Renal cortical epithelial cell (primary cell): ENCODE data around the gene AMOTL1. TPM values are rescaled to one million over a fixed set of nuclear protein-coding genes. Genes with fewer than 3 reads are reported as not detected.
A peak's percentile ranks its signal among the peaks of the same experiment; 100 is the strongest.

Experiments used
- DNase-seq: peaks from one replicate; pipeline ENCODE4 v3.0.0-alpha.2; 2011; ENCODE audit warnings: low read depth
- total RNA-seq: library from RNA; depleted of rRNA; stranded (reverse); fragments of >200 nt; gene quantifications from 2 replicates; pipeline ENCODE4 v1.2.3, GENCODE V29; 2014

Gene AMOTL1
- total RNA-seq, 1 donor from 2014 or later = 51.2 TPM

DNA sequence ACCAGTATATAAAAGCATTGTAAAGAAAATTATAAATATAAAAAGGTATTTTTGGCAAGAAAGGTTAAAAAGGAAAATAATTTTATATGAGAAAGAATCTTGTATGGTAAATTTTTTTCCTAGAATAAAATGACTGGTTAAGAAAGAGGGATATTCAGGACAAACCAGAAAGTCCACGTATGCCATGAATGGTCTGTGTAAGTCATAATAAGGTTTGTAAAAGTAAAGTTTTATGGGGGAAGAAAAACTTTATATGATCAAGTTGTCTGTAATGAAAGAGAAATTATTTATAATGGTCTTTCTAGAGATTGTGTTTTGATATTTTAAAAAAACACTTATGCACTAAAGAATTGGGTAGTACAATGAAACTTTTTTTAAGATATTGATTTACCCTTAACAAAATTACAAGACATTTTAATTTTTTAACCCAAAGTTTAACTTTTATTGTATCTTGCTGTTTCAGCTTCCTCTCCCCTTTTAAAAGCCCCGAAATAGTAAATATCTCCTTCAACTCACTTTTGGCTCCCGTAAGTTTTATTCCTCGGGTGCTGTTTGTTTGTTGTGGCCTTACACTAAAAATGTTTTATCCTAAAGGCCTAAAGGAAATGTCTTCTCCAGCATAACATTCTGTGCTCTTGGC lies 47.7 kb downstream of the AMOTL1 start:
- DNase-seq = no peak

DNA sequence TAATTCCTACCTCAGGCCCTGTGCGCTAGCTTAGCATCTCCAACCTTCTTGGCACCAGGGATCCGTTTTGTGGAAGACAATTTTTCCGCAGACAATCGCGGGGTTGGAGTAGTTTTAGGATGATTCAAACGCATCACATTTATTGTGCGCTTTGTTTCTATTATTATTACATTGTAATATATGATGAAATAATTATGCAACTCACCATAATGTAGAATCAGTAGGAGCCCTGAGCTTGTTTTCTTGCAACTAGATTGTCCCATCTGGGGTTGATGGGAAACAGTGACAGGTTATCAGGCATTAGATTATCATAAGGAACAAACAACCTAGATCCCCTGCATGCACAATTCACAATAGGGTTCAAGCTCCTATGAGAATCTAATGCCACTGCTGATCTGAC lies 52.3 kb downstream of the AMOTL1 start:
- no peak for DNase-seq

DNA sequence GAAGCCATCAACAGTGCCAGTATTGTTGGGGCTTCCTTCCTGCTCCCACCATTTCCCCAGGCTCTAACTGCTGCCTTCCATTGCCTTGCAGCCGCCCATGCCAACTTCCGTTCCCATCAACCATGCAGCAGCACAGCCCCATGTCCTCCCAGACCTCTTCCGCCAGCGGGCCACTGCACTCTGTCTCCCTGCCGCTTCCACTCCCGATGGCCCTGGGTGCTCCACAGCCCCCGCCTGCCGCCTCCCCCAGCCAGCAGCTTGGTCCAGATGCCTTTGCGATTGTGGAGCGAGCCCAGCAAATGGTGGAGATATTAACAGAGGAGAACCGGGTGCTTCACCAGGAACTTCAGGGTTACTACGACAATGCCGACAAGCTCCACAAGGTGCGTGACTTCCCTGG lies 53.3 kb downstream of the AMOTL1 start:
- no peak for DNase-seq

DNA sequence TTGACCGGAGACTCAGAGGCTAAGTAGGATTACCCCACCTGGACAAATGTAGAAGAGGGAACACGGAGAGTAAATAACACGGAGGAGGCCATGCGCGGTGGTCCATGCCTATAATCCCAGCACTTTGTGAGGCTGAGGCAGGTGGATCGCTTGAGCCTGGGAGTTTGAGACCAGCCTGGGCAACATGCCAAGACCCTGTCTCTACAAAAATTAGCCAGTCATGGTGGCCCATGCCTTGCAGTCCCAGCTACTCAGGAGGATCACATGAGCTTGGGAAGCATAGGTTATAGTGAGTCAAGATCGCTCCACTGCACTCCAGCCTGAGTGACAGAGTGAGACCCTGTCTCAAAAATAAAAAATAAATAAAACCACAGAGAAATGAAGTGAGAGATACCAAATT lies 53.9 kb downstream of the AMOTL1 start:
- no peak for DNase-seq

DNA sequence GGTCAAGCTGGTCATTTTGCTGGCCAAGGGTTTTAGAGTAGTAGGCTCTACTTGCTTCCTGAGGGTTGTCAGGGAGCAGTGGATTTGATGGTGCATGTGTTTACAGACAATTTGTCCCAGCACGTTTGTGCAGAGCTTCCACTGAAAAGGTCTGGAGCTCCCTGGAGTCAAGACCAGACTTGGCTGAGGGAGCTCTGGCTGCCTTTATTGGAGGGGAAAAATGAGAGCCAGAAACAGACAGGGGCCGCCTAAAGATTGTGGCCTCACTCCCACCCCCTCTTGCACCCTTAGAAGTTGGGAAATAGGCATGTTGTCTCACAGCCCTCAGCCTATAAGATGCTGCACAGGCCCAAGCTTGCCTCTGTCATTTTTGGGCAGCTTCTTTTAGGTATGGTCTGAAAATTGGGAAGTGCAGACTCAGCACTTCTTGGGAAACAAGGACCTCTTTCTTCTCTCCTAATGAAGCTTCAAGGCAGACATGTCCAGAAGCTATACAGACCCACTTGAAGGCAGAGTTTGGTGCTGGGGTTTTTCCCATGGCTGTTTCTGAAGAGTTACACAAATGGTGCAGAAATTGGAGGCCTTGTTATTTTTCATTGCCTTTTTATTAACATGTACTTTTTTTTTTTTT lies 55.1 kb downstream of the AMOTL1 start:
- no peak for DNase-seq

DNA sequence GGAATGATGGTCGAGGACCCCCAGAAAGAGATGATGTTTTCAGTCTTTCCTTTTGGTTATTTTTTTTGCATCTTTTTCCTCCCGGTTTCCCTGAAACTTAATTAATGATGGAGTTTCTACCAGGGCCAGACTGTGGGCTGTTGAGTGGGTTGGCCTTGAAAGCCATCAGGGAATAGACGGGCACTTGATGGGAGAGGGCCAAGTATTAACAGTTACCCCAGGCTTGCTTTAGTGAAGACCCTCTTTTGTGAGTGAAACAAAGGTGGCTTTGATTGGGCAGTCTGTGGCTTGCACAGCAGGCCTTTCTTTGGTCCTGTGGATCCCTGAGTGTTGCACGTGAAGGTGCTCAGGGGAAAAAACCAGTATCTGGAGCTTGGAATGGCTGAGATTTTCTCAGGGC lies 56.9 kb downstream of the AMOTL1 start:
- no peak for DNase-seq

DNA sequence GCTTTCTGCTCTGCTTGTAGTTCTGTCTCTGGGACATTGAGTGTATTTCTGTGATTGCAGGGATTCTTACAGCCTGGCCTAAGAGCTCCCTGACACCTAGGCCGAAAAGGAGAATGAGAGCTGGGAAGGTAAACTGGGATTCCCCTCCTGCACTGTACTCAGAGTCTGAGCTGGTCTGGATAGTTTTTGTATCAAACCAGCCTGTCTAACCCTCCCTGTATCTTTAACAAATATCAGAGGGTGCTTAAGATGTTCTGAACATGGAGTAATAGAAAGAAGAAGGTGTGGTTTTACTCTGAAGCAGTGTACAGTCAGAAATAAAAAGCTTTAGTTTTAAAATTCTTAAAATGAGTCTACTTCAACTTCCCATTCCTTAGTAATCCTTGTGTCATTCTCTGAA lies 57.3 kb downstream of the AMOTL1 start:
- DNase-seq = no peak

DNA sequence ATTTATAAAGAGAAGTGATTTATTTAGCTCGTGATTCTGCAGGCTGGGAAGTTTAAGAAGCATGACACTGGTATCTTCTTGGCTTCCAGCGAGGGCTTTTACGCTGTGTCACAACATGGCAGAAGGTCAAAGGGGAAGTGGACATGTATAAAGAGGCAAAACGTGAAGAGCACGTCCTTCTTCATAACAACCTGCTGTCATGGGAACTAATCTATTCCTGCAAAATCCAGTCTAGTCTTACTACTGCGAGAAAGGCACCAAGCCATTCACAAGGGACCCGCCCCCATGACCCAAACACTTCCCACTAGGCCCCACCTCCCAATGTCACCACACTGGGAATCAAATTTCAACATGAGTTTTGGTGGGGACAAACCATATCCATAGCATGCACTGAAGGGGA lies 58.3 kb downstream of the AMOTL1 start:
- no peak for DNase-seq

DNA sequence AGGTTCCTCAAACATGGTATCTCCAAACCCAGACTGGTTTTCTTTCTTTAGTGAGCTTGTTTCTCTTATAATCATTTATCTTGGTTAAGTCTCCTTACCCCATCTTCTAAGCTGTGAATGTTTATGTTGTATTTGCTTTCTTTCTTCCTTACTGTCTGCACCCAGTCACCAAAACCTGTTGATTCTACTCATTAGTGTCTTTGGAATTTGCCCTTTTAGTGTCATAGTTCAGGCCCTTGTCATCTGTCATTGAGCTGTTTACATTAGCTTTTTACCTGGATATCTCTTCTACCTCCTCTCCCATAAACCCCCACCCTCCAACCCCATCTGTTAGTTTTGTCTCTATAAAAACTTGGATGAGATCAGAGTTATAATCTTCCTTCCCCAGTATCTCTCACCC lies 59.9 kb downstream of the AMOTL1 start:
- DNase-seq = no peak

DNA sequence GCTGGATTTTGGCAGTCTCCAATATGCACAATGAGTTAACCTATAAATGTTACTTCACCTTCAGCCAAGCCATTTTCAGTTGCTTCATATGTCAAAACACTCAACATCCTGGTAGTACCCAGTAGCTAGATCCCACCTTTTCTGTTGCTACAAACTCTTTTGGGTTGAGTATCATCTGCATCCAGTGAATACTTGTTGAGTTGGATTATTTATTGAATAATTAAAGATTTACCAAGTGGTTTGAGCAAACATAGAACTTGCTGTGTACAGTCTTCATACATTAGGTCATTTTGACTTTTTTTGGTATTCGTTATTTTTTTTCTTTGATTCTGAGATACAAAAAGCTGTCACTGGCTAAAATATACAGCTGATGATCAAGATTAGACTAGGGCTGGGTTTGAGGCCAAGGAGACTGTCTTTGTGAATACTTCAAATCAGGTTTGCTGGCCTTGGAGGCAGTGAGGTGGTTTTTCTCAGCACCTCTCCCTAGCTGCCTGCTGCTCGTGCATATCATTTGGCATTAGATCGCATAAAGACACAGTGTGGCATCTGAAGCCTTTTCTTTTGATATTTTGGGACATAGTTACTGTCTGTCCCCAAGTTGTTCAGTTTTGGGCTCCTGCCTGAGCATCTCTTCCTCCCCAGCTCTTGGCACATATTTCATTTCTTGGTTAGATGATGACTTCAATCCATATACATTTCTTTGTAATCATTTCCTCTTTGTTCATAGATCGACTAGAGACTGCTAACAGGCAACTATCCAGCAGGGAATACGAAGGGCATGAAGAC lies 62.8 kb downstream of the AMOTL1 start:
- no peak for DNase-seq

DNA sequence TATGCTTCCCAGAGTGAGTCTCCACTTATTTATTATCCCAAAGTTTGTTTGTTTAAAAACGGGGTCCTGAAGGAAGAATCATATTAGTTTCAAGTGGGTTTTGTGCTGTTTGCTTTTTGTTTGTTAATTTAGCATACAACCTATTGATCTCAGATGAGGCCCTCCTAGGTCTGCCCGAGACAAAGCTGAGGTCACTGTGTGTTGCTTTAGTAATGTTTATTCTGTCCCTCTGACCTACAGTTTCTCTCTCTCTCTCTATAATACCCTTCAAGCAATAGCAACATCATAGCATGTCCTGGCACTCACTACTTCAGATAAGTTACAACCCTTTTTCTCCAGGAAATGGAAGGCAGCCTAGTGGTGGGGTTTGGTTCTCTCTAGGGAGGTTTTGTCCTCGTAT lies 63.4 kb downstream of the AMOTL1 start:
- DNase-seq = no peak

DNA sequence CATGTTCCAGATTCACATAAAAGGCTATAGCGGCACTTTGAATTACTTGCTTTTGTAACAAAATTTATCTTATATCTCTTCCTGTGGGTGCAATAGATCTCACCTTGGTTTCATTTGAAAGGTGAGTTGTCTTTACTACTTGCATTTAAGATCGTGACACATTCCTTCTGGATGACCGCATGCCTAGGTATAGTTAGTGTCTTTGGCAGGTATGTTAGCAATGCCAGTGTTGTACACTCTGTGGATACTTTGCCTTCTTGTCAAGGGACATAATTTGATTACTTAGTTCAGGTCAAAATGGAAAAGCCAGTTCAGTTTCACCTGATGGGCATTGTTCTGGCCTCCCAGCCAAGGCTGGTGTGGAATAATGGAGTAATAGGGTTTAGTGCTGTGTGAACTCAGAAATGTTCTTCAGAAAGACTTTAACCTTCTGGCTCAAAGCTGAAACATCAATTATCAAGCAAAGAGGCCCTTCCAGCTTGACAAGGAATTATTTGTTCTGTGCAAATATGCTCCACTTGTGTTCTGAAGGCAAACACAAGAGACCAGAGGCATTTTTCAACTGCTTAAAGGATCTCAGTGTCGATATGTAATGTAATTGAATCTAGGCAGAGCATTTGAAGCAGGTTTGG lies 64.6 kb downstream of the AMOTL1 start:
- DNase-seq = peak; percentile 13

DNA sequence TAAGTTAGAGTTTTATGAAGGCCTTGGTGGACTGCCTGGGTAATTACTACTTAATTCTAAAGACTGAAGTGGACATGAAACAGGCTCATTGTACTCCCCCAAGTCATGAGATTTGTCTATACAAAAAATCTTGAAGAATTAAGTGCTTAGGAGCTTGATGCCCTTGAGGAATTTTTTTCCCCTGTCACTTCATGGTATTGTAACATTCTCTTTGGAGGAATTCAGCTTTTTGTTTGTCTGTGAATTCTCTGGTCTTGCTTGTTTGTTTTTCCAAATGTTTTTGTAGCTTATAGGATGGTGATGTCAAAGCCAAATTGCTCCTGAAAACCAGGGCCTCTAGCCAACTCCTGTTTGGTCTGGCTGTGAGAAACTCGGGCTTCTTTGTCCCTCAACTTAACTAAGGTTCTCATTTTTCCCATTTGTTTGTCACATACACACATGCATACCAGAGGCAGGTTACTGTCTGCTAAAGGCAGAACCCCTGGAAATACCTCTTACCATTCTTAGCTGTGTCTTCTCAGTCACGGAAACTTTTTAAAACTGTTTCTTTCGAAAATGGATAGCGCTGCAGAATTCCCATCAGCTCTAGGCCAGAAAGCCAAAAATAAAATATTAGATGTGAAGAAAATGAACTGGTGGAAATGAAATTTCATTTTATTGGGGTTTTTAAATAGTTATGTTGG lies 66.9 kb downstream of the AMOTL1 start:
- DNase-seq = peak; percentile 26

DNA sequence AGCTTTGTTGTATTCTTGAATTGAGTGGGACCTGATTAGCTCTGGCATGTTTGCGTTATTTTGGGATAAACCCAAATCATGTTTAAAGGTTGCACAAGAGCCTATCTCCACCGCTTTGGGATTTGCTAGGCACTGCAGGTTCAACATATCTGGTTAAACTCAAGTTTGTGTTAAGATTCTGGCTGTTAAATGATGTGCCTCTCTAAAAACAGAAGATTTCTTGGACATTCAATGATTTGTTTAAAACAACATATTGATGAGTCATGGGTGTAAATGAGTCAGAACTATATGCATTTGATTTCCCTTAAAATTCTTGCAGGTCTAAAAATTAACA lies 67.4 kb downstream of the AMOTL1 start:
- DNase-seq = peak; percentile 42

DNA sequence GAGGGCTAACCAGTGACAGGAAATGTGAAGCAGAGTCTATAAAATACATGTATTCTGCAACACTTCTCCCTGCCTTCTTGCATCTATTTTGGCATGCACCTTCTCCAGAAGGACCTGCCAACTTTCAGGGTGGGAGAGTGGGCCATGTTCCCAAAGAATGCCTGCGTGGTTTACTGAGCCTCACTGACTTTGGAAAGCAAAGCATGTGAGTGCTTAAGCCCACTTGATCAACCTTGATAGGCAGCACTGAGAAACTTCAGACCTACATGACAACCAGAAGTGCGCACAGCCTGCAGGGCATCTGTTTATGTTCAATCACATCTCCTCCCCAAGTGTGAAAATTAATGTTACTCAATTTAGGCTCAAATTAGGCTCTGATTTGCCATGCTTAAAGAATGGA lies 69.2 kb downstream of the AMOTL1 start:
- DNase-seq = no peak

DNA sequence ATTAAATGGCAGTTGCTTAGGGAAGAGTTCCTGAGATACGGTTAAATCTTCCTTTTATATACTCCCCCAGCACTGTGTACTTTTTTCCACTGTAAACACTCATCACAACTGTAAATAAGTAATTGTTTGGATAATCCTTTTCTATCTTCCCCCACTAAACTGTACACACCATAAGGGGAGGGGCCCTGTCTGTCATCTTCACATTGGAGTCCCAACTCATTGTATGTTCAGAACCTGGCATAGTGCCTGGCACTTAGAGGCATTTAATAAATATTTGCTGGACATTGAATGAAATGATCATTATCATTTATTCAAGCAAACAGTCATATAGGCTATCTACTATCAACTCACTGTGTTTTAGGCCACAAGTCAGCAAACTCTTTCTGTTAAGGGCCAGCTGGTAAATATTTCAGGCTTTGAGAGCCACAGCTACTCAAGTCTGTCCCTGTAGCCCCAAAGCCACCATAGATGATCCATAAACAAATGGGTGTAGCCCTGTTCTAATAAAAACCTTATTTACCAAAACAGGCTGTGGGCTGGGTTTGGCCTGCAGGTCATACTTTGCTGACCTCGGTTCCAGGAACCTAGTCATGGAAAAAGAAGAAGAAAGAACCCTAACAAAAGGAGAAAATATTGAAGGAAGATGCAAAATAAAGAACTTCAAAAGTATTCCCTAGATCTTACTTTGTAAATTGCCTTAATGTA lies 70.0 kb downstream of the AMOTL1 start:
- DNase-seq = no peak

DNA sequence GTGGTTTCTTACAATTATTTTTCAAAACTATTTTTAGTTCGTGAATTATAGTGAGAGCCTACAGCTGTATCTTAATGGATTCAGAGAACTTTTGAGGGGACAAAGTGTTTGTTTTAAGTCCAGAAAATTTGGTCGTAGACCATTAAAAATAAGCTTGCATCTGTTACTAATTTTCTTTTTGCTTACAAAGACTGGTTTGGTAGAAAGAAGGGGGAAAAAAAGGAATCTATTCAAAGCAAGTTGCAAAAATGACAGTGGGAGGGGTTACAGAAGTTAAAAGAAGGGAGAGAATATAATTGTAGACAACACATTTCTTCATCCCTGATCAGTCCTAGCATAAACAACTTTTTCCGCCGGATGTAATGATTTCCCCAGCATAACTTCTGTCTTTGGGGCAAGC lies 72.1 kb downstream of the AMOTL1 start:
- no peak for DNase-seq

DNA sequence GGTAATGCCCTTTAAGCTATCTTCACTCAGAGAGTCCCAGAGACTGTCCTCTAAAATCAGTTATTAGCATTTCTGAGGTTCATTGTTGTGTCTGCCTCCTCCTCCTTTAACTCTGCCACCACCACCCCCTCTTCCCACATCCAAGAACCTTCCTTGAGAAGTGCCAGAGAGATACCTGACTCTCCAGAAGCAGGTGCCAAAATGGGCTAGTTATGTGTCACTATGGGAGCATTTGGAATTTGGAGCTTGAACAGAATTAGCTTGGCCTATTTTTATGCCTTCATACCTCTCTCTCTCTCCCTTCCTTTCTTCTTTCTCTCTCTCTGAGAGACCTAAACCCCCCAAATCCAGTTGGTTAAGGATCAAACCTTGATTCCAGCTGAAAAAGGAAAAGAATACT lies 75.9 kb downstream of the AMOTL1 start:
- no peak for DNase-seq

DNA sequence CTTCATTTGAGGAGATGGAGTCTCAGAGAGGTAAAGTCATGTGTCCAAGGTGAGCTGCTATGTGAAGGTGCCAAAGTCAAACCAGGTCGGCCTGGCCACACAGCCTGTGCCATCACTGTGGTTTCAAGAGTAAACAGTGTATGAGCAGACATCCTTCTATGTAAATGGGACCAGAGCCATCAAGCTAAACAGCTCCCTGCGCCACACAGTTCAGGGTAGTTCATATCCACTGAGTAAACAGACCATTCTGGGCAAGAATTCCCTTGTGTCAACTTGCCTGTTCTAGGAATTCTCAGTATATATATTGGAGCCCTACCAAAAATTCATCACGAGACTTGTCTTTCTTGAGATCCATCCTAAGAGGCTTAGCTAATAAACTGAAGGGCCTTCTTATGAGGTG lies 77.5 kb downstream of the AMOTL1 start:
- DNase-seq = no peak

DNA sequence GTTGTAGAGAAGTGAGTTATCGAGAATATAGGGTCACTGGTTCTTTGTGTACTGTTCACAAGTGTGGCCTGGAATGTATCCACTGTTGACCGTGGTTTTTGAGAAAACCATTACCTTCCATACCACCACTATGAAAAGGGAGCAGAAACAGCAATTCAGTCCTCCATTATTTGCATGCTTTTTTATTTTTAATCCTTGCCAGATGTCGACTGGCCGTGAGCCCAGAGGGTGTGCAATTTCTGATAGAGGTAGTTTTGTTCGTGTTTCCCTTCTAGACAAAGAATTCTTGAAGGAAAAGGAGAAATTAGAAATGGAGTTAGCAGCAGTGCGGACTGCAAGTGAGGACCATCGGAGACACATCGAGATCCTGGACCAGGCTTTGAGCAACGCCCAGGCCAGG lies 81.7 kb downstream of the AMOTL1 start:
- DNase-seq = no peak

DNA sequence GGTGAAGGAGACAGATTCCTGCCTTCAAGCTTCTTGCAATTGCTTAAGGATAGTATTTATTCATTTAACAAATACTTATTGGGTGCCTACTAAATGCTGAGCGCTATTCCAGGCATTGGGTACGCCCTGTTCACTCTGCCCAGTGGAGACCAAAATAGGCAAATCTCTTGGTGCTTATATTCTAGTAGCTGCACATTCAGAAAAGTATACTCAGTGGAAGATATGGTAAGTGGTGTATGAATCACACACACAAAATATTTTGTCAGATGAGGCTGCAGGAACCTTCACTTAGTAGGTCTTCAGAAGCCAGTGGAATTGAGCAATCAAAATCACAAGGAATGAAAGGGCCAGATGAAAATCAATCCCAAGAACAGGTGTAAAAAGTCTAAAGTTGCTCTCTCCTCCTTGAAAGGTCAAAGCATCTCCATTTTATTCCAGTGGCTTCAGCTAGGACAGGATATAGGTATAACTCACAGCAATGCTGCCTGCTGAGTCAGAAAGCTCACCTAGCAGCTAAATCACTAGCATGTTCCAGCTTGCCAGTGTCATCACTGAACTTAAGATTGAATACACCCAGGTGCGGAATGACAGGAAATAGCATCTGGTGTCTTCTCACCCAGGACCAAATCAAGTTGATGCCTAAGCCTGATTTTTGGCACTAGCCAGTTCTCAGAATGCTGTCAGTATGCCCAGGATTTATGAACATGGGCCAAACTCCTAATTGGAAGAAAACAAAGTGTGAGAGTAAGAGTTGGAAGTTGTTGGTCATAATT lies 83.9 kb downstream of the AMOTL1 start:
- no peak for DNase-seq
